ENCODE data around the gene CCDC127.

DNA sequence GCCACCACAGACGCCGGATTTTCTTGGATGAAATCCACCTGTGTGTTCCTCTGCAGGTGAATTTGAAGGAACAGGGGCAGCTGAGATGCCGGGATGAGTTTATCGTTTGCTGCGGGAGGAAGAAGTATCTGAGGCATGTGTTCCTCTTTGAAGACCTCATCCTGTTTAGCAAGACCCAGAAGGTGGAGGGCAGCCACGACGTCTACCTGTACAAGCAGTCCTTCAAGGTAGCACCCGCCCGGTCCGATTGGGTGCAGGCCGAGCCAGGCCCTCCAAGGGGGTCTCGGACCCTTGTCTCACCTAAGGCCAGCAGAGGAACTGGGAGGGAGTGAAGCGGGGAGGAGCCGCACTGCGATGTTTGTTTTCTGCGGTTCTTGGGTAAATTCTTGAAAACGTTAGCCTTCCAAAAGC is 45.1 kb downstream of the CCDC127 start:
- TF ChIP-seq POLR2A (IDR thresholded peaks at IDR 0.05) (no peak), CTCF (IDR thresholded peaks at IDR 0.05) (no peak), EP300 (IDR thresholded peaks at IDR 0.05) (no peak)
